ENCODE results near the gene ITPR2.

The ITPR2 gene

GRCh38 chr12:26399381-26399780 is 433.6 kb downstream of the ITPR2 start:
- no peak for DNase-seq (ENCODE audit: low read depth in 2 of 2)

GRCh38 chr12:26396402-26396801 is 436.6 kb downstream of the ITPR2 start:
- no peak for DNase-seq (ENCODE audit: low read depth in 2 of 2)

GRCh38 chr12:26389343-26389742 is 443.7 kb downstream of the ITPR2 start:
- DNase-seq (ENCODE audit: low read depth in 2 of 2), result no peak

GRCh38 chr12:26384536-26384935 is 448.5 kb downstream of the ITPR2 start:
- DNase-seq (ENCODE audit: low read depth in 2 of 2), result no peak

GRCh38 chr12:26383041-26383440 is 450.0 kb downstream of the ITPR2 start:
- no peak for DNase-seq (ENCODE audit: low read depth in 2 of 2)

GRCh38 chr12:26380897-26381296 is 452.1 kb downstream of the ITPR2 start:
- DNase-seq (ENCODE audit: low read depth in 2 of 2), result no peak

GRCh38 chr12:26379777-26380467 is 453.1 kb downstream of the ITPR2 start:
- DNase-seq (ENCODE audit: low read depth in 2 of 2), result no peak

GRCh38 chr12:26378711-26379110 is 454.3 kb downstream of the ITPR2 start:
- DNase-seq (ENCODE audit: low read depth in 2 of 2), result no peak

- no peak for DNase-seq (ENCODE audit: low read depth in 2 of 2)
These were observed 457.9 kb downstream of the ITPR2 start for GRCh38 chr12:26374934-26375680.

GRCh38 chr12:26373606-26374495 is 459.1 kb downstream of the ITPR2 start:
- DNase-seq (ENCODE audit: low read depth in 2 of 2), result no peak

GRCh38 chr12:26372866-26373265 is 460.1 kb downstream of the ITPR2 start:
- DNase-seq (ENCODE audit: low read depth in 2 of 2), result no peak

- no peak for DNase-seq (ENCODE audit: low read depth in 2 of 2)
These were observed 462.9 kb downstream of the ITPR2 start for GRCh38 chr12:26370098-26370497.

GRCh38 chr12:26369588-26369987 is 463.4 kb downstream of the ITPR2 start:
- DNase-seq (ENCODE audit: low read depth in 2 of 2), result no peak

GRCh38 chr12:26367991-26368730 is 464.8 kb downstream of the ITPR2 start:
- no peak for DNase-seq (ENCODE audit: low read depth in 2 of 2)

GRCh38 chr12:26361964-26362363 is 471.0 kb downstream of the ITPR2 start:
- no peak for DNase-seq (ENCODE audit: low read depth in 2 of 2)

- no peak for DNase-seq (ENCODE audit: low read depth in 2 of 2)
These were observed 472.9 kb downstream of the ITPR2 start for GRCh38 chr12:26360062-26360461.

- no peak for DNase-seq (ENCODE audit: low read depth in 2 of 2)
These were observed 473.4 kb downstream of the ITPR2 start for GRCh38 chr12:26359576-26359975.

- DNase-seq (ENCODE audit: low read depth in 2 of 2), result no peak
These were observed 474.3 kb downstream of the ITPR2 start for GRCh38 chr12:26358651-26359050.

GRCh38 chr12:26347300-26347699 is 485.7 kb downstream of the ITPR2 start:
- DNase-seq (ENCODE audit: low read depth in 2 of 2), result no peak

GRCh38 chr12:26346736-26347135 is 486.3 kb downstream of the ITPR2 start:
- no peak for DNase-seq (ENCODE audit: low read depth in 2 of 2)

GRCh38 chr12:26345471-26346003 is 487.5 kb downstream of the ITPR2 start:
- no peak for DNase-seq (ENCODE audit: low read depth in 2 of 2)
